Progenitor cell of endocrine pancreas (in vitro differentiated cells): ENCODE data around the gene NFS1. TPM values are rescaled to one million over a fixed set of nuclear protein-coding genes. Genes with fewer than 3 reads are reported as not detected.

Experiments used
- DNase-seq: peaks from one replicate; pipeline ENCODE4 v3.0.0; 2021; ENCODE audit warnings: low spot score; ENCODE audit not compliant: unreplicated experiment
- H3K27ac Mint-ChIP-seq: 2 replicates; pipeline ENCODE4 v1.8.0; 2021; ENCODE audit warnings: mild to moderate bottlenecking, moderate library complexity, mixed read lengths
- H3K27me3 Mint-ChIP-seq: 2 replicates; pipeline ENCODE4 v1.8.0; 2021; ENCODE audit warnings: mixed read lengths
- H3K36me3 Mint-ChIP-seq: 2 replicates; pipeline ENCODE4 v1.8.0; 2022; ENCODE audit warnings: mixed read lengths; ENCODE audit not compliant: insufficient read depth
- H3K4me1 Mint-ChIP-seq: 2 replicates; pipeline ENCODE4 v1.8.0; 2021; ENCODE audit warnings: low read depth, mixed read lengths
- H3K4me3 Mint-ChIP-seq: 2 replicates; pipeline ENCODE4 v1.8.0; 2021; ENCODE audit warnings: low read depth, mild to moderate bottlenecking, moderate library complexity, mixed read lengths
- H3K9me3 Mint-ChIP-seq: 2 replicates; pipeline ENCODE4 v1.8.0; 2021; ENCODE audit warnings: low read depth, mixed read lengths
- CTCF ChIP-seq: fragments of 200-600 bp; sonication (generic); IDR thresholded peaks from one replicate; pipeline ENCODE4 v1.5.0; 2021; ENCODE audit warnings: antibody characterized with exemption, mild to moderate bottlenecking; ENCODE audit not compliant: unreplicated experiment
- total RNA-seq: library from RNA; stranded (reverse); gene quantifications from 2 replicates; pipeline ENCODE4 v1.2.1, GENCODE V29; 2021

Gene NFS1
- total RNA-seq, 1 donor from 2014 or later = 13.7 TPM

GRCh38 chr20:35641743-35642142, 57.4 kb downstream of the NFS1 start:
- Mint-ChIP-seq H3K36me3 (peaks cover 2% of the 10 kb centered on the region), H3K4me3 (no peak overlapping the region), H3K9me3 (no peaks in the 10 kb centered on the region), H3K4me1 (peaks cover 3% of the 10 kb centered on the region), H3K27ac (no peak overlapping the region), H3K27me3 (no peaks in the 10 kb centered on the region)
- DNase-seq = no peak
- no peak for TF ChIP-seq CTCF

- Mint-ChIP-seq H3K4me1 (peaks cover 8% of the 10 kb centered on the region), H3K27ac (peak overlapping the region; percentile 39), H3K27me3 (no peaks in the 10 kb centered on the region), H3K9me3 (no peaks in the 10 kb centered on the region), H3K36me3 (peaks cover 2% of the 10 kb centered on the region), H3K4me3 (no peak overlapping the region)
- DNase-seq = no peak
- TF ChIP-seq CTCF = no peak
Observed at GRCh38 chr20:35640724-35641123, 58.4 kb downstream of the NFS1 start.

- H3K36me3 Mint-ChIP-seq = peaks cover 2% of the 10 kb centered on the region
- TF ChIP-seq CTCF = no peak
- no peak for DNase-seq
- no peak overlapping the region for H3K27ac Mint-ChIP-seq
- no peaks in the 10 kb centered on the region for H3K9me3 Mint-ChIP-seq
- H3K27me3 Mint-ChIP-seq = no peaks in the 10 kb centered on the region
- H3K4me3 Mint-ChIP-seq = no peak overlapping the region
- H3K4me1 Mint-ChIP-seq = peaks cover 13% of the 10 kb centered on the region
Observed at GRCh38 chr20:35638751-35639150, 60.4 kb downstream of the NFS1 start.

GRCh38 chr20:35637276-35637675, 61.9 kb downstream of the NFS1 start:
- TF ChIP-seq CTCF = no peak
- no peaks in the 10 kb centered on the region for H3K9me3 Mint-ChIP-seq
- H3K4me1 Mint-ChIP-seq = peaks cover 13% of the 10 kb centered on the region
- no peak overlapping the region for H3K4me3 Mint-ChIP-seq
- H3K27ac Mint-ChIP-seq = no peak overlapping the region
- H3K36me3 Mint-ChIP-seq = peaks cover 3% of the 10 kb centered on the region
- H3K27me3 Mint-ChIP-seq = no peaks in the 10 kb centered on the region
- DNase-seq = no peak

- Mint-ChIP-seq H3K36me3 (peaks cover 3% of the 10 kb centered on the region), H3K4me1 (peaks cover 13% of the 10 kb centered on the region), H3K4me3 (no peak overlapping the region), H3K9me3 (no peaks in the 10 kb centered on the region), H3K27me3 (no peaks in the 10 kb centered on the region), H3K27ac (peak overlapping the region; percentile 51)
- TF ChIP-seq CTCF = no peak
- DNase-seq = no peak
Observed at GRCh38 chr20:35636095-35636494, 63.1 kb downstream of the NFS1 start.
